ENCODE data around the gene PROK1.

DNA sequence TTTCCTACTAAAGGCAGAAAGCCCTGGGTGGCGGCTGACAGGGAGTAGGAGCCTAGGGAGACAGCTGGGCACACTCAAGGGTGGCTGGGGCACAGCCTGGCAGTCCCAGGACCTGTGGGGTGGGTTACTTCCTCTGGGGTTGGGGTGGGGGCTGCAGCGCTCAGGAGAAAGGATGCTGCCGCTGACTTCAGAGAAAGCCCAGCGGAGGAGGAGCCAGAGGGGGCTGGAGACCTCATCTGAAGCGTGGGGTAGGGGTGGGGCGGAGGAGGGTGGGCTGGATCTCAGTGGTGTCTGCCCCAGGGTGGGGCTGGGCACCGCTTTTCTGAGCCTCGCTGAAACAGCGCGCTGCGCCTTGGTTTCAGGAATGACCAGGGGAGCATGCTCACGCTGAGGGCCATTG lies 37.2 kb downstream of the PROK1 start:
- TF ChIP-seq, protein P1, sequence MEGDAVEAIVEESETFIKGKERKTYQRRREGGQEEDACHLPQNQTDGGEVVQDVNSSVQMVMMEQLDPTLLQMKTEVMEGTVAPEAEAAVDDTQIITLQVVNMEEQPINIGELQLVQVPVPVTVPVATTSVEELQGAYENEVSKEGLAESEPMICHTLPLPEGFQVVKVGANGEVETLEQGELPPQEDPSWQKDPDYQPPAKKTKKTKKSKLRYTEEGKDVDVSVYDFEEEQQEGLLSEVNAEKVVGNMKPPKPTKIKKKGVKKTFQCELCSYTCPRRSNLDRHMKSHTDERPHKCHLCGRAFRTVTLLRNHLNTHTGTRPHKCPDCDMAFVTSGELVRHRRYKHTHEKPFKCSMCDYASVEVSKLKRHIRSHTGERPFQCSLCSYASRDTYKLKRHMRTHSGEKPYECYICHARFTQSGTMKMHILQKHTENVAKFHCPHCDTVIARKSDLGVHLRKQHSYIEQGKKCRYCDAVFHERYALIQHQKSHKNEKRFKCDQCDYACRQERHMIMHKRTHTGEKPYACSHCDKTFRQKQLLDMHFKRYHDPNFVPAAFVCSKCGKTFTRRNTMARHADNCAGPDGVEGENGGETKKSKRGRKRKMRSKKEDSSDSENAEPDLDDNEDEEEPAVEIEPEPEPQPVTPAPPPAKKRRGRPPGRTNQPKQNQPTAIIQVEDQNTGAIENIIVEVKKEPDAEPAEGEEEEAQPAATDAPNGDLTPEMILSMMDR (IDR thresholded peaks at IDR 0.05), result no peak
- no peak for TF ChIP-seq EZH2 (IDR thresholded peaks at IDR 0.05; ENCODE audit: borderline replicate concordance, insufficient read depth, low read depth, low read length, poor library complexity, severe bottlenecking)

All from B cell (primary cell).